GM19455 (cell line): ENCODE measurements around the gene STAT1.
"Not testable (repeated sequence)": the region's sequence is repeated elsewhere in the genome, so short reads cannot be mapped to it uniquely, and the experiment has no call there.

ENCODE experiments used
- ATAC-seq: cut with Tn5 transposase; IDR thresholded peaks from one replicate; pipeline ENCODE4 v1.9.1; 2021; ENCODE audit not compliant: unreplicated experiment

STAT1 gene

GRCh38 chr2:190965580-190966222, 48.3 kb downstream of the STAT1 start:
- no peak for ATAC-seq

GRCh38 chr2:190964170-190964795, 49.7 kb downstream of the STAT1 start:
- no peak for ATAC-seq

- ATAC-seq = no peak
Measured at GRCh38 chr2:190963088-190963487, 50.9 kb downstream of the STAT1 start.

- ATAC-seq = no peak
Measured at GRCh38 chr2:190961918-190962487, 52.0 kb downstream of the STAT1 start.

- not testable (repeated sequence) for ATAC-seq
Measured at GRCh38 chr2:190961117-190961516, 52.9 kb downstream of the STAT1 start.

GRCh38 chr2:190959911-190960788, 53.8 kb downstream of the STAT1 start:
- no peak for ATAC-seq

GRCh38 chr2:190953257-190953656, 60.7 kb downstream of the STAT1 start:
- no peak for ATAC-seq

- no peak for ATAC-seq
Measured at GRCh38 chr2:190950566-190950991, 63.4 kb downstream of the STAT1 start.

- ATAC-seq = no peak
Measured at GRCh38 chr2:190948671-190949070, 65.3 kb downstream of the STAT1 start.

GRCh38 chr2:190947711-190948251, 66.2 kb downstream of the STAT1 start:
- ATAC-seq = peak; percentile 61

GRCh38 chr2:190947141-190947540, 66.8 kb downstream of the STAT1 start:
- ATAC-seq = no peak

- ATAC-seq = no peak
Measured at GRCh38 chr2:190943706-190944105, 70.3 kb downstream of the STAT1 start.

GRCh38 chr2:190942697-190943096, 71.3 kb downstream of the STAT1 start:
- no peak for ATAC-seq

- ATAC-seq = no peak
Measured at GRCh38 chr2:190941571-190941970, 72.4 kb downstream of the STAT1 start.

- ATAC-seq = no peak
Measured at GRCh38 chr2:190940454-190940853, 73.5 kb downstream of the STAT1 start.

- ATAC-seq = no peak
Measured at GRCh38 chr2:190938771-190939335, 75.1 kb downstream of the STAT1 start.

GRCh38 chr2:190935054-190935453, 78.9 kb downstream of the STAT1 start:
- no peak for ATAC-seq

- ATAC-seq = no peak
Measured at GRCh38 chr2:190933361-190933760, 80.6 kb downstream of the STAT1 start.

- ATAC-seq = no peak
Measured at GRCh38 chr2:190932514-190932913, 81.5 kb downstream of the STAT1 start.

- no peak for ATAC-seq
Measured at GRCh38 chr2:190930411-190930810, 83.6 kb downstream of the STAT1 start.

GRCh38 chr2:190929919-190930318, 84.1 kb downstream of the STAT1 start:
- ATAC-seq = no peak
